PC-3 (cell line): ENCODE results near the gene SLC4A2. TPM values are rescaled to one million over a fixed set of nuclear protein-coding genes. Genes with fewer than 3 reads are reported as not detected.

ENCODE experiments used
- ATAC-seq: fragments of 200-7000 bp; cut with Tn5 transposase; 2 replicates; pipeline ENCODE4 v1.9.1; 2020; ENCODE audit warnings: mild to moderate bottlenecking, moderate library complexity
- BruUV-seq: library from RNA; stranded (reverse); fragments of 400-500 nt; replicated peaks from 2 replicates; lab custom pipeline; 2021; lab: Mats Ljungman, UMichigan
- CTCF ChIA-PET: fragments of 300-600 bp; sonication (Branson Sonifier 250); formaldehyde crosslinking; loops from one replicate; lab custom pipeline; 2022; ENCODE audit warnings: antibody characterized with exemption; lab: Charles Lee
- POLR2A ChIA-PET: fragments of 300-600 bp; sonication (Branson Sonifier 250); formaldehyde crosslinking; loops from one replicate; lab custom pipeline; 2022; ENCODE audit warnings: antibody characterized with exemption; ENCODE audit not compliant: unreplicated experiment; lab: Charles Lee
- DNase-seq: peaks from one replicate; pipeline ENCODE4 v3.0.0-alpha.2; 2015
- H2AFZ ChIP-seq: fragments of 300-600 bp; sonication (generic); 2 replicates; pipeline ENCODE4 v1.6.0; 2016; ENCODE audit warnings: antibody characterized with exemption, low read length
- H3F3A ChIP-seq: fragments of 300-600 bp; sonication (generic); one replicate; pipeline ENCODE4 v1.6.0; 2017; ENCODE audit warnings: antibody characterized with exemption, low read length, control low read depth, mild to moderate bottlenecking; ENCODE audit not compliant: unreplicated experiment
- H3K27ac ChIP-seq: fragments of 300-600 bp; sonication (generic); 2 replicates; pipeline ENCODE4 v1.5.1; 2016; ENCODE audit warnings: mild to moderate bottlenecking, low read length
- H3K27me3 ChIP-seq: fragments of 300-600 bp; sonication (generic); 2 replicates; pipeline ENCODE4 v1.6.1; 2016; ENCODE audit warnings: low read length, mixed read lengths
- H3K36me3 ChIP-seq: fragments of 300-600 bp; sonication (generic); 2 replicates; pipeline ENCODE4 v1.6.1; 2016; ENCODE audit warnings: low read depth, mixed run types, low read length, mixed read lengths
- H3K4me1 ChIP-seq: fragments of 300-600 bp; sonication (generic); 2 replicates; pipeline ENCODE4 v1.5.1; 2016; ENCODE audit warnings: low read length; ENCODE audit not compliant: insufficient read depth
- H3K4me2 ChIP-seq: fragments of 300-600 bp; sonication (generic); 2 replicates; pipeline ENCODE4 v1.6.0; 2016; ENCODE audit warnings: low read length
- H3K4me3 ChIP-seq: fragments of 300-600 bp; sonication (generic); 2 replicates; pipeline ENCODE4 v1.5.1; 2016; ENCODE audit warnings: mild to moderate bottlenecking, low read length, mixed read lengths
- H3K79me2 ChIP-seq: fragments of 300-600 bp; sonication (generic); 2 replicates; pipeline ENCODE4 v1.6.1; 2017; ENCODE audit warnings: low read length, mixed read lengths
- H3K9ac ChIP-seq: fragments of 300-600 bp; sonication (generic); 2 replicates; pipeline ENCODE4 v1.6.0; 2016; ENCODE audit warnings: mild to moderate bottlenecking, low read length
- H3K9me2 ChIP-seq: fragments of 300-600 bp; sonication (generic); replicated peaks from 2 replicates; pipeline ENCODE4 v1.6.1; 2016; ENCODE audit warnings: mixed run types, low read length, mixed read lengths
- H3K9me3 ChIP-seq: fragments of 300-600 bp; sonication (generic); 2 replicates; pipeline ENCODE4 v1.6.1; 2016; ENCODE audit warnings: low read length, mixed read lengths
- H4K20me1 ChIP-seq: fragments of 300-600 bp; sonication (generic); 2 replicates; pipeline ENCODE4 v1.6.1; 2016; ENCODE audit warnings: low read length, mixed read lengths
- EZH2 ChIP-seq: fragments of 300-600 bp; sonication (generic); IDR thresholded peaks from one replicate; pipeline ENCODE4 v1.6.1; 2017; ENCODE audit warnings: antibody characterized with exemption, mild to moderate bottlenecking, low read length; ENCODE audit not compliant: unreplicated experiment
- EZH2phosphoT487 ChIP-seq: fragments of 300-600 bp; sonication (generic); IDR thresholded peaks from 2 replicates; pipeline ENCODE4 v1.6.1; 2018; ENCODE audit warnings: mild to moderate bottlenecking, antibody characterized with exemption, low read length, borderline replicate concordance
- intact Hi-C: fragments of 100-400 bp; cut with micrococcal nuclease; formaldehyde crosslinking; loops from 2 replicates; pipeline ENCODE4 v1.9.0; 2023
- total RNA-seq: library from RNA; depleted of rRNA; stranded (reverse); fragments of >200 nt; gene quantifications from 2 replicates; pipeline ENCODE4 v1.2.3, GENCODE V29; 2014
- TF ChIP-seq, protein P1 (sequence below): fragments of 300-600 bp; sonication (generic); conservative IDR thresholded peaks from 2 replicates; pipeline ENCODE4 v1.5.1; 2017; ENCODE audit warnings: antibody characterized with exemption, low read depth, mild to moderate bottlenecking, low read length

Gene SLC4A2
- total RNA-seq, 1 experiment from 2014 or later = 284 TPM

DNA sequence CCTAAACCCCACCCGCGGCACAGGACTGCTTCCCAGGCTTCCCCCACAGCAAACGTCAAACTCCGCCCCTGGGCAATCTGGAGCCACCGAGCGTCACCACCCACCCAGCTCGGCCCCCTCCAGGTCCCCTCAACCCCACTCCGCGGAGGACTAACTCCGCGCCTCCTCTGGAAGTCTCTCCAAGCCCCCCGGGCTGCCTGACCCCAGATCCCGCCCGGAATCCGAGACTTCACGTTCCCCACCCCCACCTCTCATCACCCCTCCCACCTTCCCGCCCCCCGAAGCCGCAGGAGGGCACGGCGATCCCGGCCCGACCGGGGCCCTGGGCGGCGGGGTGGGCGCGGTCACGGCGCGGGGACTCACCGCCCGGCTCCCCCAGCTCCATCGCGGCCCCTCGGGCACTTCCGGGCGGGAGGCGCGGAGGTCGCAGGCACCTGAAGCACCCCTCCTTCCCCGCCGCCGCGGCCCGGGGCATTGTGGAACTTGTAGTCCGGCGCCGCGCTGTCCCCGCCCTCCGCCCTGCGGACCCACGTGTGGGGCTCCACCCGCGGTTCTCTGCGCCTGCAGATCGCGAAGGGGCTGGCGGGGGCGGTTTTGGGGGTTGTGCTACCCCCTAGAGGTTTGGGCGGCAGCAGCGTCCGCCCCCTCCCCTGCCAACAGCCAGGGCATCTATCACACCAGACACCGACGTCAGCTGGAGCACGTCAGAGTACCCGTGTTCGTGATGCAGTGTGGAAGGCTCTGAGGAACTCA, 23.9 kb downstream of the SLC4A2 start, which contains the start of gene TMUB1:
Gene TMUB1, minus strand, starts transcription at position 423 of the 753 bp plus-strand sequence. CDS start 930 bp downstream, outside the sequence.
- H3K9ac ChIP-seq = peak within 1 kb of the TSS; percentile 98
- H3F3A ChIP-seq = no peaks in the 10 kb centered on the region
- peak within 1 kb of the TSS; percentile 97 for H2AFZ ChIP-seq
- H3K79me2 ChIP-seq = peaks cover 55% of the 10 kb centered on the region
- H3K36me3 ChIP-seq = no peaks in the 10 kb centered on the region; the same call in 1 of the 2 replicates
- peak within 1 kb of the TSS; percentile 65 for H3K27ac ChIP-seq
- H3K9me3 ChIP-seq = no peaks in the 10 kb centered on the region
- CTCF ChIA-PET = no interaction called here
- intact Hi-C loops = no loop called here
- BruUV-seq = no TSS peak
- TF ChIP-seq, protein P1, sequence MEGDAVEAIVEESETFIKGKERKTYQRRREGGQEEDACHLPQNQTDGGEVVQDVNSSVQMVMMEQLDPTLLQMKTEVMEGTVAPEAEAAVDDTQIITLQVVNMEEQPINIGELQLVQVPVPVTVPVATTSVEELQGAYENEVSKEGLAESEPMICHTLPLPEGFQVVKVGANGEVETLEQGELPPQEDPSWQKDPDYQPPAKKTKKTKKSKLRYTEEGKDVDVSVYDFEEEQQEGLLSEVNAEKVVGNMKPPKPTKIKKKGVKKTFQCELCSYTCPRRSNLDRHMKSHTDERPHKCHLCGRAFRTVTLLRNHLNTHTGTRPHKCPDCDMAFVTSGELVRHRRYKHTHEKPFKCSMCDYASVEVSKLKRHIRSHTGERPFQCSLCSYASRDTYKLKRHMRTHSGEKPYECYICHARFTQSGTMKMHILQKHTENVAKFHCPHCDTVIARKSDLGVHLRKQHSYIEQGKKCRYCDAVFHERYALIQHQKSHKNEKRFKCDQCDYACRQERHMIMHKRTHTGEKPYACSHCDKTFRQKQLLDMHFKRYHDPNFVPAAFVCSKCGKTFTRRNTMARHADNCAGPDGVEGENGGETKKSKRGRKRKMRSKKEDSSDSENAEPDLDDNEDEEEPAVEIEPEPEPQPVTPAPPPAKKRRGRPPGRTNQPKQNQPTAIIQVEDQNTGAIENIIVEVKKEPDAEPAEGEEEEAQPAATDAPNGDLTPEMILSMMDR = no peak
- TF ChIP-seq EZH2phosphoT487 (no peak), EZH2 (no peak)
- H3K27me3 ChIP-seq = no peaks in the 10 kb centered on the region
- peak within 1 kb of the TSS; percentile 95 for H3K4me2 ChIP-seq
- H3K4me1 ChIP-seq = peaks cover 47% of the 10 kb centered on the region
- H3K9me2 ChIP-seq = no peaks in the 10 kb centered on the region
- H4K20me1 ChIP-seq = no peaks in the 10 kb centered on the region
- ATAC-seq (peak; percentile 13), DNase-seq (peak; percentile 49)
- POLR2A ChIA-PET = interaction anchor here (0.7 kb wide), 1 partner anchor 20 kb away, joined by 23 read pairs; no protein-coding TSS in a partner anchor
- H3K4me3 ChIP-seq = peak within 1 kb of the TSS; percentile 91

DNA sequence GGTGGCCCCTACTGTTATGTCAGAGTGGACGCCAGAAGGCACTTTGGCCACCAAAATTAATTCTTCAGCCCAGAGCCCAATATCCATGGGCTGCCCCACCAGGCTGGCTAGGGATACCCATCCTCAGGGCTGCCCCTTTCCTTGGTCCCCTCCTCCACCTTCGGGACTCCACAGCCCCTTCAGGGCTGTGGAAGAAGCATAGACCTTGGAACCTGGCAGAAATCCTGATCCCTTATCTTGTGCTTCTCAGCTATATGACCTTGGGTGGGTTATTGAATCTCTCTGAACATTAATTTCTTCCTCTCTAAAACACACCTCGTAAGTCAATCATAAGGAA, 24.4 kb downstream of the SLC4A2 start:
- peak overlapping the region; percentile 91 for H3K4me3 ChIP-seq
- H3K27ac ChIP-seq = no peak overlapping the region
- H3K79me2 ChIP-seq = peaks cover 55% of the 10 kb centered on the region
- DNase-seq = no peak
- H3K36me3 ChIP-seq = no peaks in the 10 kb centered on the region; the same call in 1 of the 2 replicates
- no peaks in the 10 kb centered on the region for H3F3A ChIP-seq
- H3K9me3 ChIP-seq = no peaks in the 10 kb centered on the region
- no peaks in the 10 kb centered on the region for H3K27me3 ChIP-seq
- no peaks in the 10 kb centered on the region for H4K20me1 ChIP-seq
- H2AFZ ChIP-seq = peak overlapping the region; percentile 97
- CTCF ChIA-PET = no interaction called here
- BruUV-seq = no TSS peak
- H3K4me2 ChIP-seq = peak overlapping the region; percentile 95
- peak overlapping the region; percentile 98 for H3K9ac ChIP-seq
- ATAC-seq = no peak
- intact Hi-C loops = no loop called here
- no peaks in the 10 kb centered on the region for H3K9me2 ChIP-seq
- peaks cover 52% of the 10 kb centered on the region for H3K4me1 ChIP-seq
- POLR2A ChIA-PET = interaction anchor here (0.7 kb wide), 1 partner anchor 21 kb away, joined by 23 read pairs; no protein-coding TSS in a partner anchor
- no peak for TF ChIP-seq EZH2phosphoT487
- TF ChIP-seq, protein P1 = no peak
- no peak for TF ChIP-seq EZH2

DNA sequence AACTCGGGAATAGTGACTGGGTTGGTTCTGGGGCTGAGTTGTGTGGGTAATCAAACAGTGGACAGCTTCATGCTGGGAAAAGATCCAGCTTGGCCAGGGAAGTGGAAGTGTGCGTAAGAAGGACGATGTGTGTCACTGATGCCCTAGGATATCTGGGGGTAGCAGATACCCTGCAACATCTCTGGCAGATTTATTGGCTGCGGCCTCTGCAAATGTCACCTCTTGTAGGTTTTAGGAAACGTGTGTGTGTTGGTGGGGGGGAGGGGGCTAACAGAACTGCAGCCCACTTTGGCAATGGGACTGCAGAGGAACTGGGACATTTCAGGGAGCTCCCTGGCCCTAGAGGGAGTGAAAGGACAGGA, 25.9 kb downstream of the SLC4A2 start:
- ChIA-PET POLR2A (no interaction called here), CTCF (interaction anchor here (0.5 kb wide), 1 partner anchor 146 kb away, joined by 10 read pairs; no protein-coding TSS in a partner anchor)
- Histone ChIP-seq H3K79me2 (peaks cover 55% of the 10 kb centered on the region), H3K9ac (no peak overlapping the region), H3K4me3 (peak overlapping the region; percentile 66), H3K4me1 (peaks cover 55% of the 10 kb centered on the region), H4K20me1 (peaks cover 4% of the 10 kb centered on the region; the same call in 1 of the 2 replicates), H3K27me3 (no peaks in the 10 kb centered on the region), H3K27ac (no peak overlapping the region), H3K9me2 (no peaks in the 10 kb centered on the region), H3F3A (no peaks in the 10 kb centered on the region), H3K9me3 (no peaks in the 10 kb centered on the region), H2AFZ (peak overlapping the region; percentile 84; the same call in 1 of the 2 replicates), H3K4me2 (peak overlapping the region; percentile 94), H3K36me3 (no peaks in the 10 kb centered on the region)
- no peak for DNase-seq
- TF ChIP-seq, protein P1 = no peak
- TF ChIP-seq EZH2 (no peak), EZH2phosphoT487 (no peak)
- intact Hi-C loops = no loop called here
- ATAC-seq = no peak
- no TSS peak for BruUV-seq
